Astrocyte of the cerebellum (primary cell): ENCODE measurements around the gene AMER3.

ENCODE experiments used
- DNase-seq: peaks from one replicate; pipeline ENCODE4 v3.0.0-alpha.2; 2011; ENCODE audit warnings: low read depth
- H3K4me3 ChIP-seq: 2 replicates; pipeline ENCODE4 v1.5.1; 2011; ENCODE audit warnings: mild to moderate bottlenecking, low read depth, low read length, moderate library complexity
- in situ Hi-C: cut with HindIII; loops from 2 replicates; pipeline ENCODE4 v1.10.0; 2017; ENCODE audit warnings: low sequenced_read_pairs
- TF ChIP-seq, protein P1 (sequence below): IDR thresholded peaks from 2 replicates; pipeline ENCODE4 v1.5.1; 2012; ENCODE audit warnings: low read length, low read depth, moderate library complexity, mild to moderate bottlenecking; ENCODE audit errors: missing control alignments

The AMER3 gene

GRCh38 chr2:130749641-130750040 lies 5.7 kb upstream of the AMER3 start:
- no peak overlapping the region for H3K4me3 ChIP-seq
- TF ChIP-seq, protein P1, sequence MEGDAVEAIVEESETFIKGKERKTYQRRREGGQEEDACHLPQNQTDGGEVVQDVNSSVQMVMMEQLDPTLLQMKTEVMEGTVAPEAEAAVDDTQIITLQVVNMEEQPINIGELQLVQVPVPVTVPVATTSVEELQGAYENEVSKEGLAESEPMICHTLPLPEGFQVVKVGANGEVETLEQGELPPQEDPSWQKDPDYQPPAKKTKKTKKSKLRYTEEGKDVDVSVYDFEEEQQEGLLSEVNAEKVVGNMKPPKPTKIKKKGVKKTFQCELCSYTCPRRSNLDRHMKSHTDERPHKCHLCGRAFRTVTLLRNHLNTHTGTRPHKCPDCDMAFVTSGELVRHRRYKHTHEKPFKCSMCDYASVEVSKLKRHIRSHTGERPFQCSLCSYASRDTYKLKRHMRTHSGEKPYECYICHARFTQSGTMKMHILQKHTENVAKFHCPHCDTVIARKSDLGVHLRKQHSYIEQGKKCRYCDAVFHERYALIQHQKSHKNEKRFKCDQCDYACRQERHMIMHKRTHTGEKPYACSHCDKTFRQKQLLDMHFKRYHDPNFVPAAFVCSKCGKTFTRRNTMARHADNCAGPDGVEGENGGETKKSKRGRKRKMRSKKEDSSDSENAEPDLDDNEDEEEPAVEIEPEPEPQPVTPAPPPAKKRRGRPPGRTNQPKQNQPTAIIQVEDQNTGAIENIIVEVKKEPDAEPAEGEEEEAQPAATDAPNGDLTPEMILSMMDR = no peak
- in situ Hi-C loops = no loop called here
- no peak for DNase-seq

DNA sequence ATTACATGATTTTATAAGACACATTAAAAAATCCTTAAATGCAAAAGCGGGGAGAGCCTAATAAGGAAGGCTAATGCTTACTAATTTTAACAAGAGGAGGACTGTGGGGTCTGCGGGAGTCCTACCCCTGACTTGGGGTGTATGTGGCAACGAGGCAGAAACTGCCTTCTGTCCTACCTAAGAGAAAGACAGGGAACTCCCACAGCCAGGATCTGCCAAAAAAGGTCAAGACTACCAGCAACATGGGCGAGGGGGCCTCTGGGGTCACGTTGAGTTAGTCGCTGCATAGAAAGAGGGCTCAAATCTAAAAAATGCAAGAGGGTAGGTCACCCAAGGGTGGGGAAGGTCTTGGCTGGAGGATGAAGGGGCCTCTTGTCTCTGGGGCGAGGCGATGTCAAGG lies 529 bp upstream of the AMER3 start:
- TF ChIP-seq, protein P1 = no peak
- no peak overlapping the region for H3K4me3 ChIP-seq
- in situ Hi-C loops = no loop called here
- no peak for DNase-seq

DNA sequence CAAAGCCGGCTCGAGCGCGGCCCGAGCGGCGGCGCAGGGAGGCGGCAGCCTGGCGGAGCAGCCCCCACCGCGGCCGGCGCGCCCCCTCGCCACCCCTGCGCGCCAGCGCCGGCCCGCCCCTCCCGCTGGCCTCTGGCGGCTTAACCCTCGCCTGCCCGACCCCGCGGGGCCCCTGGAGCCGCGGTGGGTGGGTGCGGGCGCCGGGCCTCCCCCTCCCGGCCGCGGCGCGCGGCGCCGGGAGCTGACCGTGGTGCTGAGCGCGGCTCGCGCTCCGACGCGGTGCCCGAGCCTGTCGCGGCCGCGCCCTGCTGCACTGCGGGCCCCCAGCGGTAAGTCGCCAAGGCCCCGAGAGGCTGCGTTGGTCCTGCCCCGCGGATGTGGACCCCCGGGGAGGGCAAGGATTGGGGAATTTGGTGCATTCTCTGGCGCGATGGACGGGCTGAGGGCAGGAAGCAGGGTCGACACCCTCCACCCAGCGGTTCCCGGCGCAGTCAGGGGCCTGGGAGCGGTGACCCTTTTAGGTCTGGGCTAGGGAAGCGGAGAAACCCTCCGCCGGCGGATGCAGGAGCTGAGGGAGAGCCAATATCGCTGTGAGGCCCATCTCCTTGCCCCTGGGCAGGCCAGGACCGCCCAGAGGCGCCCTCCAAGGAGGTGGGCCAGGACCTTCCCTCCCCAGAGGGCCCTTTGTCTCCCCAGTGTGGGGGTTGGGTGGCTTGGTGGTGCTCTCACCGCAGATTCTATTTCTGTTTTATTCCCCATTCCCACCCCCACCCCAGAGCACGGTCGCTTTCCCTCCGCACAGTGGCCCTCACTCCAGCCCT lies 923 bp downstream of the AMER3 start:
- peak overlapping the region; percentile 7 for H3K4me3 ChIP-seq
- DNase-seq = no peak
- TF ChIP-seq, protein P1 = no peak
- in situ Hi-C loops = no loop called here

- DNase-seq = no peak
- H3K4me3 ChIP-seq = no peak overlapping the region
- in situ Hi-C loops = no loop called here
- TF ChIP-seq, protein P1 = no peak
Measured at GRCh38 chr2:130756874-130757668, 1.7 kb downstream of the AMER3 start.

- no peak for DNase-seq
- H3K4me3 ChIP-seq = no peak overlapping the region
- TF ChIP-seq, protein P1 = no peak
- in situ Hi-C loops = no loop called here
Measured at GRCh38 chr2:130759906-130760753, 4.8 kb downstream of the AMER3 start.
